NCI-H2107 treated with DMSO at 0.1 percent for 48 hours (cell line): ENCODE measurements around the gene ATP2C1.
"Not testable (repeated sequence)": the region's sequence is repeated elsewhere in the genome, so short reads cannot be mapped to it uniquely, and the experiment has no call there.

Experiments used
- DNase-seq: peaks from one replicate; lab custom pipeline; 2025; ENCODE audit not compliant: unreplicated experiment; lab: John Stamatoyannopoulos, UW

ATP2C1 gene, protein sequence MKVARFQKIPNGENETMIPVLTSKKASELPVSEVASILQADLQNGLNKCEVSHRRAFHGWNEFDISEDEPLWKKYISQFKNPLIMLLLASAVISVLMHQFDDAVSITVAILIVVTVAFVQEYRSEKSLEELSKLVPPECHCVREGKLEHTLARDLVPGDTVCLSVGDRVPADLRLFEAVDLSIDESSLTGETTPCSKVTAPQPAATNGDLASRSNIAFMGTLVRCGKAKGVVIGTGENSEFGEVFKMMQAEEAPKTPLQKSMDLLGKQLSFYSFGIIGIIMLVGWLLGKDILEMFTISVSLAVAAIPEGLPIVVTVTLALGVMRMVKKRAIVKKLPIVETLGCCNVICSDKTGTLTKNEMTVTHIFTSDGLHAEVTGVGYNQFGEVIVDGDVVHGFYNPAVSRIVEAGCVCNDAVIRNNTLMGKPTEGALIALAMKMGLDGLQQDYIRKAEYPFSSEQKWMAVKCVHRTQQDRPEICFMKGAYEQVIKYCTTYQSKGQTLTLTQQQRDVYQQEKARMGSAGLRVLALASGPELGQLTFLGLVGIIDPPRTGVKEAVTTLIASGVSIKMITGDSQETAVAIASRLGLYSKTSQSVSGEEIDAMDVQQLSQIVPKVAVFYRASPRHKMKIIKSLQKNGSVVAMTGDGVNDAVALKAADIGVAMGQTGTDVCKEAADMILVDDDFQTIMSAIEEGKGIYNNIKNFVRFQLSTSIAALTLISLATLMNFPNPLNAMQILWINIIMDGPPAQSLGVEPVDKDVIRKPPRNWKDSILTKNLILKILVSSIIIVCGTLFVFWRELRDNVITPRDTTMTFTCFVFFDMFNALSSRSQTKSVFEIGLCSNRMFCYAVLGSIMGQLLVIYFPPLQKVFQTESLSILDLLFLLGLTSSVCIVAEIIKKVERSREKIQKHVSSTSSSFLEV

GRCh38 chr3:130893376-130894129, at the start of gene ATP2C1:
Gene ATP2C1, plus strand, starts transcription at chr3:130894084. Its CDS starts 686 bp downstream, at chr3:130894770.
- DNase-seq, result peak; percentile 95

DNA sequence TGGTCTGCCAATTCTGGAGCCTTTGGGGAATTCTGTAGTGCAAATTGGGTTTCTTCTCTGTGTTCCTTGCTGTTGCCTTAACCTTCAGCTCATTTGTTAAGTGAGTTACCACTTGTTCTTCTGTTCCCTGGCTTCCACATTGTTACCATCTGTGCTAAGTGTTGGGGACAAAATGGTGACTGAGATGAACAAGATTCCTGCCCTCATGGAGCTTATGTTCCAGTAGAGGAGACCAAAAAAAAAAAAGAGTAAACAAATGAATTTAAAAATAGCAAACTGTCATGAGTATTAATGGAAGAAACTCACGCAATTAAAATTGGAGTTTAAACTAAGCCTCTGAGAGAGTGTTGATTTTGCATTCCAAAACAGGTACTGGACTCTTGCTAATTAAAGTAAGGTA, 49.4 kb upstream of the ATP2C1 start:
- no peak for DNase-seq

GRCh38 chr3:130846181-130846580, 47.7 kb upstream of the ATP2C1 start:
- DNase-seq, result no peak

DNA sequence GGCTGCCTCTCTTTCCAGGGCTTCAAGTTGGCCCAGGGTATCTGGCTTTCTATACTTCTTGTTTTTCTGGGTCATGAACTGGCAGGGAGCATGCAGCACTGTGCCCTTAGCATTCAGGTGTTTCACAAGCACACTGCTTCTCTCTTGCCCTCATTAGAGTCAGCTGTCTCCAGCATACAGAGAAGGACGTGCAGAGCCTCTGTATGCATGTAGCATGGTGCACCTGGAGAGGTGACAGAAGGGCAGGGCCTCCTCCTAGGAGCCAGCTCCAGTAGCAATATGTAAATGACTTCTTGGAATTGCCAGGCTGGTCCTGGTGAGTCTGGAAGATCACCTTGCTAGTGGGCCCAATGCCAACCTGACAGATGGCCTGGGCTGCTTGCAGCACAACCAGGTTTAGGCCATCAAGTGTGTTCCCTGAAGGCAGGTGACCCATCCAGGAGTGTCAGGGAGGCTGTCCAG, 44.8 kb upstream of the ATP2C1 start:
- DNase-seq, result peak; percentile 96

- peak; percentile 99 for DNase-seq
Measured at GRCh38 chr3:130850044-130850797, 43.7 kb upstream of the ATP2C1 start.

DNA sequence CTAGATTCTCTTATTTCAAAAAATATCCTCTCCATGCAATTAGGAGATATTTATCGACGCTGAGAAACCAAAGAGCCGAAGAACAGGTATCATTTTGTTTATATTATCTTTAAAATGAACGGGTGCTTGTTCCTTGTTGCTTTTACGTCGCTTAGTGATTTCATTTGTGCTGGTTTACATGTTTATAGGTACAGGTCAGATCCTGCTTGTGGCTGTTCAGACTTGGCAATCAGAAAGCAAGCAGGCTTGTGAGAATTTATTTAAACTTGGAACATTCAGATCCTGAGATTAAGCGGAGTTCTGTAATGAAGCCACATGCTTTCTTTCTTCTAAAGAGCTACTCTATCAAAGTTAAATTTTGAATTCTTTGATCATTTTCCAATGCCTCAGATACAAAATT, 43.0 kb upstream of the ATP2C1 start:
- peak; percentile 85 for DNase-seq

- DNase-seq, result peak; percentile 87
Measured at GRCh38 chr3:130851277-130851676, 42.6 kb upstream of the ATP2C1 start.

GRCh38 chr3:130853581-130853980, 40.3 kb upstream of the ATP2C1 start:
- DNase-seq, result peak; percentile 75

DNA sequence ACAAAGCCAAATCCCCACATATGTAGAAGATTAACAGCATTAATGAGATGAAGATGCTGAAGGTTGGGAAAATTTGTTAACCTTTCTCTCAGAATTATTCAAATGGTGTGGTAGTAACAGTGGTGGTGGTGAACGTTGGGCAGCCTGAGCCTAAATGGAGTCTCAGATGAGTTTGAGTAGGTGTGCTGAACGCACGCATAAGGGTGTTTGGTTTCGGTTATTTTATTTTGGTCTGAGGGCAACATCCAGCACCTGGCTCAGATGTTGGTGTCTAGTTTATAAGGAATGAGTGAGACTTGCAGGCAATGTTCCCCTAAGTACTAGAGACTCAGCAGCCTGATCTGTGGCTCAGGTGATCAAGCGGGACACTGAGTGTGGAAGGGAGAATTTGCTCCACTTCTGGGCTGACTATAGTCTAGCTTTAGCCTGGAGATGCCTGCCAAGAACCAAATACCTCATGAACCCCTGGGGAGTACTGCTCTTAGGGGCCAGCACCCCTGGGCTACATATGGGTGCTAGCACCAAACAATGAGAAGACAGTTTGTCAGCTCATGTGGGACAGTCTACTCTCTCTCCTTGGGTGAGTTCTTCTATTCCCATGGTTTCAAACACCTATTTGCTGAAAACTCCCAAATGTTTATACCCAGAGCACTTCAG, 39.5 kb upstream of the ATP2C1 start:
- DNase-seq, result peak; percentile 82

GRCh38 chr3:130857336-130858026, 36.4 kb upstream of the ATP2C1 start:
- DNase-seq, result no peak

GRCh38 chr3:130862130-130862529, 31.8 kb upstream of the ATP2C1 start:
- not testable (repeated sequence) for DNase-seq

DNA sequence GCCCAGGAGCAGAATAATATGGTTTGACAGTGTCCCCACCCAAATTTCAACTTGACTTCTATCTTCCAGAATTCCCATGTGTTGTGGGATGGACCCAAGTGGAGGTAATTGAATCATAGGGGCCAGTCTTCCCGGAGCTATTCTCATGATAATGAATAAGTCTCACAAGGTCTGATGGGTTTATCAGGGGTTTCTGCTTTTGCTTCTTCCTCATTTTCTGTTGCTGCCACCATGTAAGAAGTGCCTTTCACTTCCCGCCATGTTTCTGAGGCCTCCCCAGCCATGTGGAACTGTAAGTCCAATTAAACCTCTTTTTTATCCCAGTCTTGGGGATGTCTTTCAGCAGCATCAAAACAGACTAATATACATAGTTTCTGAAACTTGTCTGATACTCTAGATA, 28.4 kb upstream of the ATP2C1 start:
- no peak for DNase-seq

DNA sequence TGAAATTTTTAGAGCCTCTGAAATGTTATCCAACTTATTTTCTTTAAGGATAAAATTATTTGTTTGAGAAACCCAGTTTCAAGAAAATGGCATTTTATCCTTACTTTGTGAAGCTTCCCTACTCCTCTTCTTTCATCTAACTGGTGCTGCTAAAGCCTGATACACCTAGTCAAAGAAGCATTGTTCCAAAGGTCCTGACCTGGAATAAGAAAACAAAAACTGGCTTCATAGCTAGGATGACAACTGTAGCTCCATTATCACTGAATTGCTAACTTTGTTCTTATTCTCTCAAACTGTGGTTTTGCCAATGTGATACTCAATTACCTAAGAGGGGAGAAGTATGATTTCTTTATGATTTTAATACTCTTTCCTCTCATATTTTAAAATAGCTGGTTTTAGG, 27.6 kb upstream of the ATP2C1 start:
- no peak for DNase-seq

- DNase-seq, result no peak
Measured at GRCh38 chr3:130870423-130870822, 23.5 kb upstream of the ATP2C1 start.

- DNase-seq, result no peak
Measured at GRCh38 chr3:130876594-130876993, 17.3 kb upstream of the ATP2C1 start.

- no peak for DNase-seq
Measured at GRCh38 chr3:130878464-130878863, 15.4 kb upstream of the ATP2C1 start.

GRCh38 chr3:130889416-130889946, 4.4 kb upstream of the ATP2C1 start:
- no peak for DNase-seq

GRCh38 chr3:130892759-130893375, 1.0 kb upstream of the ATP2C1 start:
- peak; percentile 96 for DNase-seq
